A549 (cell line): ENCODE results near the gene SGIP1. TPM values are rescaled to one million over a fixed set of nuclear protein-coding genes. Genes with fewer than 3 reads are reported as not detected.

Experiments used
- ATAC-seq, 2 experiments: fragments of 200-7000 bp in 1 of 2; fragments of >200 bp in 1 of 2; cut with Nextera tagmentation in 1 of 2; cut with Tn5 transposase in 1 of 2; 3 replicates each; pipeline versions ENCODE4 v1.8.0 to v1.9.1; 2018 to 2020; ENCODE audit warnings: mild to moderate bottlenecking in 1 of 2, moderate library complexity in 1 of 2
- CTCF ChIA-PET: fragments of 300-600 bp; sonication (Branson Sonifier 250); formaldehyde crosslinking; extraction: SDS; loops from one replicate; lab custom pipeline; 2021; ENCODE audit warnings: antibody characterized with exemption, inconsistent platforms; lab: Yijun Ruan, JAX
- POLR2A ChIA-PET: fragments of 350-600 bp; formaldehyde crosslinking; extraction: SDS; loops from one replicate; lab custom pipeline; 2021; ENCODE audit warnings: antibody characterized with exemption, inconsistent platforms; lab: Yijun Ruan, JAX
- DNase-seq, 2 experiments: peaks; one replicate each; pipeline versions ENCODE4 v3.0.0 to v3.0.0-alpha.2; 2011 to 2016; ENCODE audit warnings: low read depth in 1 of 2, low spot score in 1 of 2
- FAIRE-seq: peaks from 2 replicates; lab custom pipeline; 2011; peaks lifted over from hg19 to GRCh38; lab: Jason Lieb, UNC
- H3K27ac ChIP-seq, 2 experiments: fragments of >200 bp; sonication (Bioruptor Twin); formaldehyde crosslinking; 3 replicates each; pipeline ENCODE4 v1.5.1; 2016 to 2017
- H3K4me1 ChIP-seq: fragments of >200 bp; sonication (Bioruptor Twin); formaldehyde crosslinking; 3 replicates; pipeline ENCODE4 v1.6.1; 2016
- H3K4me2 ChIP-seq: fragments of >200 bp; sonication (Bioruptor Twin); formaldehyde crosslinking; 3 replicates; pipeline ENCODE4 v1.6.1; 2016
- H3K4me3 ChIP-seq: fragments of >200 bp; sonication (Bioruptor Twin); formaldehyde crosslinking; 3 replicates; pipeline ENCODE4 v1.5.1; 2016
- H3K9me3 ChIP-seq: fragments of >200 bp; sonication (Bioruptor Twin); formaldehyde crosslinking; 3 replicates; pipeline ENCODE4 v1.6.1; 2016
- CEBPB ChIP-seq, 2 experiments: fragments of >200 bp in 1 of 2; sonication (Bioruptor Twin) in 1 of 2; formaldehyde crosslinking in 1 of 2; IDR thresholded peaks; 2 replicates each; pipeline ENCODE4 v1.6.1; 2012 to 2016
- CHD4 ChIP-seq: fragments of 200-600 bp; sonication (generic); IDR thresholded peaks from 2 replicates; pipeline ENCODE4 v1.6.1; 2016; ENCODE audit warnings: antibody characterized with exemption, mild to moderate bottlenecking, borderline replicate concordance
- CTCF ChIP-seq: fragments of >200 bp; sonication (Bioruptor Twin); formaldehyde crosslinking; IDR thresholded peaks from 3 replicates; pipeline ENCODE4 v1.5.1; 2016
- EHMT2 ChIP-seq: fragments of 200-600 bp; sonication (generic); IDR thresholded peaks from 2 replicates; pipeline ENCODE4 v1.6.1; 2016; ENCODE audit warnings: antibody characterized with exemption, low read depth, mild to moderate bottlenecking, moderate library complexity
- EP300 ChIP-seq, 2 experiments: fragments of >200 bp; sonication (Bioruptor Twin); formaldehyde crosslinking; IDR thresholded peaks; 2 replicates in 1 of 2; 3 replicates in 1 of 2; pipeline ENCODE4 v1.6.1; 2016 to 2017
- ESRRA ChIP-seq: fragments of 150-350 bp; IDR thresholded peaks from 2 replicates; pipeline ENCODE4 v1.6.1; 2014; ENCODE audit warnings: mild to moderate bottlenecking, low read length, borderline replicate concordance
- GATA3 ChIP-seq: IDR thresholded peaks from 2 replicates; pipeline ENCODE4 v1.6.1; 2012; ENCODE audit warnings: borderline replicate concordance
- HOXB5 ChIP-seq: fragments of 250-450 bp; sonication (Bioruptor Pico); IDR thresholded peaks from 2 replicates; pipeline ENCODE4 v1.5.0; 2020; ENCODE audit warnings: mild to moderate bottlenecking, moderate library complexity
- KDM5A ChIP-seq: fragments of 200-600 bp; sonication (generic); IDR thresholded peaks from 2 replicates; pipeline ENCODE4 v1.6.1; 2016; ENCODE audit warnings: antibody characterized with exemption, mild to moderate bottlenecking
- MAX ChIP-seq: IDR thresholded peaks from 2 replicates; pipeline ENCODE4 v1.6.1; 2012
- RARB ChIP-seq: fragments of 250-450 bp; sonication (Bioruptor Pico); IDR thresholded peaks from 2 replicates; pipeline ENCODE4 v1.8.0; 2021; ENCODE audit warnings: mild to moderate bottlenecking, moderate library complexity
- RCOR1 ChIP-seq: fragments of 150-350 bp; IDR thresholded peaks from 2 replicates; pipeline ENCODE4 v1.6.1; 2014; ENCODE audit warnings: antibody characterized with exemption, low read length, low read depth
- REST ChIP-seq: fragments of 200-600 bp; sonication (generic); IDR thresholded peaks from 2 replicates; pipeline ENCODE4 v1.6.1; 2016; ENCODE audit warnings: antibody characterized with exemption, mild to moderate bottlenecking, moderate library complexity
- RFX5 ChIP-seq: fragments of 450-650 bp; IDR thresholded peaks from 2 replicates; pipeline ENCODE4 v1.7.1; 2014; ENCODE audit warnings: antibody characterized with exemption, mild to moderate bottlenecking, moderate library complexity
- TP53 ChIP-seq: fragments of 250-450 bp; sonication (Bioruptor Pico); IDR thresholded peaks from 2 replicates; pipeline ENCODE4 v1.5.0; 2021; ENCODE audit warnings: mild to moderate bottlenecking, moderate library complexity
- ZC3H11A ChIP-seq: fragments of 450-650 bp; IDR thresholded peaks from 2 replicates; pipeline ENCODE4 v1.6.1; 2014; ENCODE audit warnings: antibody characterized with exemption, mild to moderate bottlenecking
- ZFP36 ChIP-seq: fragments of 450-650 bp; IDR thresholded peaks from 2 replicates; pipeline ENCODE4 v1.6.1; 2014; ENCODE audit warnings: borderline replicate concordance; ENCODE audit not compliant: partially characterized antibody
- ZNF302 ChIP-seq: fragments of 250-450 bp; sonication (Bioruptor Pico); IDR thresholded peaks from 2 replicates; pipeline ENCODE4 v1.9.0; 2021; ENCODE audit warnings: inconsistent platforms, mild to moderate bottlenecking, moderate library complexity
- WGBS: methylation state at CpG from one replicate; pipeline ENCODE4 v1.1.6; 2017; ENCODE audit errors: missing lambda C conversion rate; 5-methylcytosine and 5-hydroxymethylcytosine counted together
- polyA plus RNA-seq, 4 experiments: library from polyadenylated mRNA; depleted of rRNA in 3 of 4; stranded (reverse); fragments of >200 nt; fragmentation: RNase III in 1 of 4; extraction: RNeasy Plus Mini Kit Qiagen cat#74134 plus additional on column Dnase treatment in 1 of 4; gene quantifications; 2 replicates in 3 of 4; 3 replicates in 1 of 4; pipeline ENCODE4 v1.2.3, GENCODE V29; 2011 to 2017
- TF ChIP-seq, protein P1 (sequence below): fragments of 250-450 bp; sonication (Bioruptor Pico); IDR thresholded peaks from 2 replicates; pipeline ENCODE4 v1.5.0; 2020; ENCODE audit warnings: low read depth, mild to moderate bottlenecking, moderate library complexity
- TF ChIP-seq, protein P2 (sequence below): fragments of 450-650 bp; IDR thresholded peaks from 2 replicates; pipeline ENCODE4 v1.6.1; 2014; ENCODE audit warnings: antibody characterized with exemption

The SGIP1 gene
- polyA plus RNA-seq, 2 of the 4 experiments (the other 2 are of a cell fraction): not detected

GRCh38 chr1:66505671-66506392 is 28.1 kb upstream of the SGIP1 start:
- H3K27ac ChIP-seq: no peak overlapping the region
- ChIA-PET CTCF (interaction anchor here (0.7 to 5.8 kb wide), 6 partner anchors 59 to 263 kb away, joined by 3 to 36 read pairs (median 3); no protein-coding TSS in a partner anchor), POLR2A (no interaction called here)
- ATAC-seq: no peak
- H3K4me3 ChIP-seq: no peak overlapping the region
- H3K4me1 ChIP-seq: no peaks in the 10 kb centered on the region
- no peak for TF ChIP-seq ESRRA
- TF ChIP-seq CHD4: no peak
- no peak for TF ChIP-seq RARB (CRISPR knock-in tag)
- no peak for TF ChIP-seq RFX5
- no peak for TF ChIP-seq EP300 (IDR thresholded peaks at IDR 0.05)
- TF ChIP-seq HOXB5 (CRISPR knock-in tag): no peak
- no peak for TF ChIP-seq ZC3H11A
- TF ChIP-seq, protein P1, sequence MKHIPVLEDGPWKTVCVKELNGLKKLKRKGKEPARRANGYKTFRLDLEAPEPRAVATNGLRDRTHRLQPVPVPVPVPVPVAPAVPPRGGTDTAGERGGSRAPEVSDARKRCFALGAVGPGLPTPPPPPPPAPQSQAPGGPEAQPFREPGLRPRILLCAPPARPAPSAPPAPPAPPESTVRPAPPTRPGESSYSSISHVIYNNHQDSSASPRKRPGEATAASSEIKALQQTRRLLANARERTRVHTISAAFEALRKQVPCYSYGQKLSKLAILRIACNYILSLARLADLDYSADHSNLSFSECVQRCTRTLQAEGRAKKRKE (CRISPR knock-in tag): no peak
- TF ChIP-seq RCOR1: no peak
- TF ChIP-seq GATA3: no peak
- TF ChIP-seq CTCF: no peak
- TF ChIP-seq ZNF302: no peak
- TF ChIP-seq EHMT2: no peak
- TF ChIP-seq MAX: no peak
- TF ChIP-seq, protein P2, sequence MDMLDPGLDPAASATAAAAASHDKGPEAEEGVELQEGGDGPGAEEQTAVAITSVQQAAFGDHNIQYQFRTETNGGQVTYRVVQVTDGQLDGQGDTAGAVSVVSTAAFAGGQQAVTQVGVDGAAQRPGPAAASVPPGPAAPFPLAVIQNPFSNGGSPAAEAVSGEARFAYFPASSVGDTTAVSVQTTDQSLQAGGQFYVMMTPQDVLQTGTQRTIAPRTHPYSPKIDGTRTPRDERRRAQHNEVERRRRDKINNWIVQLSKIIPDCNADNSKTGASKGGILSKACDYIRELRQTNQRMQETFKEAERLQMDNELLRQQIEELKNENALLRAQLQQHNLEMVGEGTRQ: no peak
- no peak for TF ChIP-seq REST
- no peak for TF ChIP-seq ZFP36
- no peak for TF ChIP-seq TP53 (CRISPR knock-in tag)
- H3K4me2 ChIP-seq: no peak overlapping the region
- WGBS: 58% methylated on average over 5 of the region's 5 CpGs
- DNase-seq: no peak
- FAIRE-seq: no peak
- H3K9me3 ChIP-seq: no peaks in the 10 kb centered on the region

DNA sequence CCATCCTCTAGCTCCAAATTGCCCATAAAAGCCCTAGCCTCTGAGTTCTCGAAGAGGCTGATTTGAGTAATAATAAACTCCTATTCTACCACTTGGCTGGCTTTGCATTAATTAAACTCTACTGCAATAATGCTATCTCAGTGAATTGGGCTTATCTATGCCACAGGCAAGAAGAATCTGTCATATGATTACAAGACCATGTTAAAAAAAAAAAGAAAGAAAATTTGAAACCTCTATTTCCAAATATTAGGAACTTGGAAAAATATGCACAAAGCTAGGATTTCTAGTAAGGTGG is 27.6 kb upstream of the SGIP1 start:
- no peak overlapping the region for H3K27ac ChIP-seq
- no peak overlapping the region for H3K4me2 ChIP-seq
- TF ChIP-seq REST (no peak), KDM5A (no peak), CEBPB (IDR thresholded peaks at IDR 0.05) (no peak)
- TF ChIP-seq, protein P2: no peak
- DNase-seq (no peak), FAIRE-seq (no peak), ATAC-seq (no peak)
- H3K9me3 ChIP-seq: no peaks in the 10 kb centered on the region
- 100% methylated on average over 1 of the region's 1 CpG for WGBS
- no peak overlapping the region for H3K4me3 ChIP-seq
- ChIA-PET POLR2A (no interaction called here), CTCF (interaction anchor here (0.6 to 5.8 kb wide), 5 partner anchors 57 to 253 kb away, joined by 3 to 36 read pairs (median 3); no protein-coding TSS in a partner anchor)
- no peaks in the 10 kb centered on the region for H3K4me1 ChIP-seq
